Stomach (tissue), 4 donors: ENCODE results near the gene CLRN3.

Source experiments
- POLR2A ChIP-seq, 4 donors: fragments of 450-650 bp; IDR thresholded peaks; one replicate each; pipeline ENCODE4 v1.6.1; 2016; ENCODE audit warnings: antibody characterized with exemption in 4 of 4, control low read depth in 2 of 4, mild to moderate bottlenecking in 1 of 4, moderate library complexity in 1 of 4
- POLR2AphosphoS5 ChIP-seq, 3 donors: sonication (generic); formaldehyde crosslinking; IDR thresholded peaks; one replicate each; pipeline ENCODE4 v1.6.1; 2016; ENCODE audit warnings: antibody characterized with exemption in 3 of 3
- TF ChIP-seq, protein P1 (sequence below), 7 experiments: fragments of 450-650 bp in 4 of 7; fragments of 200-600 bp in 3 of 7; sonication (generic) in 3 of 7; IDR thresholded peaks; one replicate each; pipeline ENCODE4 v1.5.1; 2016 to 2019; ENCODE audit warnings: antibody characterized with exemption in 7 of 7, control low read depth in 2 of 7, mild to moderate bottlenecking in 1 of 7

DNA sequence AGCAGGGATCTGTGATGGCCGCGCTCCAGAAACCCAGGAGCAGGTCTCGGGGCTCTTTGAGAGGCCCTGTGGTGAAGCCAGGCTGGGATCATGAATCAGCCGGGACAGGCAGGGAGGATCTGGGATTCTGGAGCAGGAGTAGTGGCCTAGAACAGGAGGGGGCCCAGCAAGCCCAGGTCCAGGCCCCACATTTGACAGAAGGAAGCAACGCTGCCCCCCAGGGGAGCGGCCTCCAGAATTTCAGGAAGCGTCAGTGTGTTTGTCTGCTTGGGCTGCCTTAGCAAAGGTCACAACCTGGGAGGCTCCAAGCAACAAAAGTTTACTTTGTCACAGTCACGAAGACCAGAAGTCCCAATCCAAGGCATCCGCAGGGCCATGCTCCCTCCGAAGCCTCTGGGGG, 36.8 kb downstream of the CLRN3 start:
- TF ChIP-seq POLR2A (IDR thresholded peaks at IDR 0.05) (no peak), POLR2AphosphoS5 (IDR thresholded peaks at IDR 0.05) (no peak)
- TF ChIP-seq, protein P1, sequence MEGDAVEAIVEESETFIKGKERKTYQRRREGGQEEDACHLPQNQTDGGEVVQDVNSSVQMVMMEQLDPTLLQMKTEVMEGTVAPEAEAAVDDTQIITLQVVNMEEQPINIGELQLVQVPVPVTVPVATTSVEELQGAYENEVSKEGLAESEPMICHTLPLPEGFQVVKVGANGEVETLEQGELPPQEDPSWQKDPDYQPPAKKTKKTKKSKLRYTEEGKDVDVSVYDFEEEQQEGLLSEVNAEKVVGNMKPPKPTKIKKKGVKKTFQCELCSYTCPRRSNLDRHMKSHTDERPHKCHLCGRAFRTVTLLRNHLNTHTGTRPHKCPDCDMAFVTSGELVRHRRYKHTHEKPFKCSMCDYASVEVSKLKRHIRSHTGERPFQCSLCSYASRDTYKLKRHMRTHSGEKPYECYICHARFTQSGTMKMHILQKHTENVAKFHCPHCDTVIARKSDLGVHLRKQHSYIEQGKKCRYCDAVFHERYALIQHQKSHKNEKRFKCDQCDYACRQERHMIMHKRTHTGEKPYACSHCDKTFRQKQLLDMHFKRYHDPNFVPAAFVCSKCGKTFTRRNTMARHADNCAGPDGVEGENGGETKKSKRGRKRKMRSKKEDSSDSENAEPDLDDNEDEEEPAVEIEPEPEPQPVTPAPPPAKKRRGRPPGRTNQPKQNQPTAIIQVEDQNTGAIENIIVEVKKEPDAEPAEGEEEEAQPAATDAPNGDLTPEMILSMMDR (IDR thresholded peaks at IDR 0.05), result no peak
